Upper lobe of left lung (tissue), 6 donors: ENCODE measurements around the gene SMAD2. TPM values are rescaled to one million over a fixed set of nuclear protein-coding genes. Genes with fewer than 3 reads are reported as not detected.
A peak's percentile ranks its signal among the peaks of the same experiment; 100 is the strongest.
"Not testable (repeated sequence)": the region's sequence is repeated elsewhere in the genome, so short reads cannot be mapped to it uniquely, and the experiment has no call there.

Source experiments
- ATAC-seq, 2 donors: fragments of 200-7000 bp; cut with Tn5 transposase; one replicate each; pipeline ENCODE4 v1.9.1; 2022; ENCODE audit warnings: mild to moderate bottlenecking in 2 of 2, moderate library complexity in 2 of 2; ENCODE audit not compliant: low FRiP score in 2 of 2
- DNase-seq, 2 donors: peaks; one replicate each; pipeline ENCODE4 v3.0.0-alpha.2; 2019 to 2020
- H3K27ac ChIP-seq, 4 donors: fragments of 200-600 bp; sonication (generic); one replicate each; pipeline ENCODE4 v1.5.1; 2016 to 2019
- H3K27me3 ChIP-seq, 4 donors: fragments of 200-600 bp; sonication (generic); one replicate each; pipeline ENCODE4 v1.5.1; 2017 to 2019
- H3K36me3 ChIP-seq, 4 donors: fragments of 200-600 bp; sonication (generic); one replicate each; pipeline ENCODE4 v1.5.1; 2016 to 2019
- H3K4me1 ChIP-seq, 4 donors: fragments of 200-600 bp; sonication (generic); one replicate each; pipeline ENCODE4 v1.5.1; 2018 to 2019
- H3K4me3 ChIP-seq, 4 donors: fragments of 200-600 bp; sonication (generic); one replicate each; pipeline ENCODE4 v1.5.1; 2017 to 2019; ENCODE audit warnings: mild to moderate bottlenecking in 2 of 4, moderate library complexity in 1 of 4
- H3K9me3 ChIP-seq, 4 donors: fragments of 200-600 bp; sonication (generic); one replicate each; pipeline ENCODE4 v1.5.1; 2018 to 2019
- EP300 ChIP-seq, 4 donors: sonication (generic); formaldehyde crosslinking; IDR thresholded peaks; one replicate each; pipeline ENCODE4 v1.5.1; 2017; ENCODE audit warnings: antibody characterized with exemption in 4 of 4, control low read depth in 2 of 4
- POLR2A ChIP-seq, 4 donors: fragments of 450-650 bp; IDR thresholded peaks; one replicate each; pipeline ENCODE4 v1.5.1; 2016 to 2017; ENCODE audit warnings: antibody characterized with exemption in 4 of 4, mild to moderate bottlenecking in 2 of 4
- POLR2AphosphoS5 ChIP-seq, 2 donors: sonication (generic); formaldehyde crosslinking; IDR thresholded peaks; one replicate each; pipeline ENCODE4 v1.5.1; 2017; ENCODE audit warnings: antibody characterized with exemption in 2 of 2
- WGBS, 2 donors: methylation state at CpG; one replicate each; pipeline ENCODE4 v1.1.5; 2017 to 2018; 5-methylcytosine and 5-hydroxymethylcytosine counted together
- total RNA-seq, 6 donors: library from RNA; depleted of rRNA in 4 of 6; stranded (reverse); fragments of >200 nt in 4 of 6; gene quantifications; one replicate each; pipeline versions ENCODE4 v1.1.0 to v1.2.1, GENCODE V29; 2016 to 2021
- TF ChIP-seq, protein P1 (sequence below), 6 experiments: fragments of 450-650 bp in 4 of 6; fragments of 200-600 bp in 2 of 6; sonication (generic) in 2 of 6; IDR thresholded peaks; one replicate each; pipeline ENCODE4 v1.5.1; 2016 to 2019; ENCODE audit warnings: antibody characterized with exemption in 6 of 6
- donor health status: DM: no; HTN: no; CAD: no; lungs with moderate emphysema.
- donor health status: DM: no; HTN: yes; CAD: no; lungs with severe emphysema.

SMAD2 gene
- total RNA-seq, 6 donors from 2014 or later: 52.1 to 151 (median 97.8) TPM

DNA sequence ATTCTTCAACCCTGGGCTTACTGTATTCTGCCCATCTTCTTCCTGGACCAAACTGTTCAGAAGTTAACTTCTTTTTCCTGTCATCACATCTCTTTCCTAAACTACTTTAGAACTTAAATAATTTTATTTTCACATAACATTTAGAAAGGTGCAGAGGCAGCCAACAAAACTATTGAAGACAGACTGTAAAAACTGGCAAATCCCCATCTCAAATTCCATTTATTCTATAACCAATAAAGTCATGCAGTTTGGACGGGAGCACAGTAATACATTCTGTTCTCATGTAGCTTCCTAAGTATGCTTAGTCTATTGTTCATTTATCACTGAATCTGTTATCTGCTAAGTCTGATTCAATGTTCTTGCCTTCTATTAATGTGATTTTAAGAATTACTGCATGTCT is 99.1 kb downstream of the SMAD2 start:
- 75 to 81% methylated on average over 1 of the region's 1 CpG for WGBS, 2 donors
- no peak overlapping the region for H3K4me3 ChIP-seq
- no peak for DNase-seq
- H3K36me3 ChIP-seq: peaks cover 0 to 4% (median 0%) of the 10 kb centered on the region in 4 donors
- H3K27me3 ChIP-seq: no peaks in the 10 kb centered on the region
- TF ChIP-seq, protein P1, sequence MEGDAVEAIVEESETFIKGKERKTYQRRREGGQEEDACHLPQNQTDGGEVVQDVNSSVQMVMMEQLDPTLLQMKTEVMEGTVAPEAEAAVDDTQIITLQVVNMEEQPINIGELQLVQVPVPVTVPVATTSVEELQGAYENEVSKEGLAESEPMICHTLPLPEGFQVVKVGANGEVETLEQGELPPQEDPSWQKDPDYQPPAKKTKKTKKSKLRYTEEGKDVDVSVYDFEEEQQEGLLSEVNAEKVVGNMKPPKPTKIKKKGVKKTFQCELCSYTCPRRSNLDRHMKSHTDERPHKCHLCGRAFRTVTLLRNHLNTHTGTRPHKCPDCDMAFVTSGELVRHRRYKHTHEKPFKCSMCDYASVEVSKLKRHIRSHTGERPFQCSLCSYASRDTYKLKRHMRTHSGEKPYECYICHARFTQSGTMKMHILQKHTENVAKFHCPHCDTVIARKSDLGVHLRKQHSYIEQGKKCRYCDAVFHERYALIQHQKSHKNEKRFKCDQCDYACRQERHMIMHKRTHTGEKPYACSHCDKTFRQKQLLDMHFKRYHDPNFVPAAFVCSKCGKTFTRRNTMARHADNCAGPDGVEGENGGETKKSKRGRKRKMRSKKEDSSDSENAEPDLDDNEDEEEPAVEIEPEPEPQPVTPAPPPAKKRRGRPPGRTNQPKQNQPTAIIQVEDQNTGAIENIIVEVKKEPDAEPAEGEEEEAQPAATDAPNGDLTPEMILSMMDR (IDR thresholded peaks at IDR 0.05): no peak
- no peak for TF ChIP-seq POLR2AphosphoS5 (IDR thresholded peaks at IDR 0.05)
- H3K27ac ChIP-seq: no peak overlapping the region
- ATAC-seq: no peak
- peaks cover 0 to 9% (median 3%) of the 10 kb centered on the region in 4 donors for H3K4me1 ChIP-seq
- H3K9me3 ChIP-seq: no peaks in the 10 kb centered on the region

DNA sequence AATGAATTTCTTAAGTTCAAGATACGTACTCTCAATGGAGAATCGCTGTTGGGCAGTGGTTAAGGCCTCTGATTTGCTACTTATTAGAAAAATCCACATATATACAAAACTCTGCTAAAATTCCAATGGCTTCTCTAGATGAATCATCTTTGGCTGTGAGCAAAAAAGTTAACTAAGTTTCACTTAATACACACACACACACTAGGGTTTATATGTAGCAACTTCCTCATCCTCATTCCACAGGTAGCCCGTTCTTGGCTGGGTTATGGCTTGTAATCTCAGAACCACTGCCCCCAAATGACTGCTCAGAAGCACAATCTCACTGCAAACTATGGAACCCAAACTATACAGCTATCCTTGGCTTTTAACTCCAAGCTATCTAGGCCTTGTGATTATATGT is 99.7 kb downstream of the SMAD2 start:
- WGBS, 2 donors: 76 to 84% methylated on average over 3 of the region's 3 CpGs
- H3K9me3 ChIP-seq: no peaks in the 10 kb centered on the region
- peaks cover 0 to 9% (median 5%) of the 10 kb centered on the region in 4 donors for H3K4me1 ChIP-seq
- H3K36me3 ChIP-seq: peaks cover 0 to 4% (median 0%) of the 10 kb centered on the region in 4 donors
- ATAC-seq: peak in 1 of 2 donors; percentile 59
- H3K27ac ChIP-seq: no peak overlapping the region
- TF ChIP-seq, protein P1 (IDR thresholded peaks at IDR 0.05): no peak
- TF ChIP-seq POLR2AphosphoS5 (IDR thresholded peaks at IDR 0.05) (no peak), POLR2A (IDR thresholded peaks at IDR 0.05) (no peak), EP300 (IDR thresholded peaks at IDR 0.05) (no peak)
- DNase-seq: no peak
- H3K4me3 ChIP-seq: no peak overlapping the region
- H3K27me3 ChIP-seq: no peaks in the 10 kb centered on the region

DNA sequence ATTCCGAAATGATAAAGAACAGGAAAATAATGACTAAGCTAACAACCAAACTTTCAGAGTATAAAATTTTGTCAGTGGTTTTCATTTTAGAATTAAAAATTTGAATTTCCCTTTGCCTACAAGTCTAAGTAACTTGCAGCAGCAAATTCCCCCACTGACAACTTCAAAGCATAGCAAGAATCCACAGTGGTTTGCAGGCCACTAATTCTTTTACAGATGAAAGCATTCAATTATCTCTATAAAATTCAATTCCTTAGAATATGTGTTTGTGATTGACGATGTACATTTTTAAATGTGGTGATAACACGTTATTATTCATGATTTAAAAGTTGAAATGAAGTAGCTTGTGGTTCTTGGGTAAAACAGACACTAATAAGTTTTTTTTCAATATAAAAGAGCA is 100.6 kb downstream of the SMAD2 start:
- ATAC-seq: no peak
- DNase-seq: no peak
- no peaks in the 10 kb centered on the region for H3K27me3 ChIP-seq
- H3K27ac ChIP-seq: no peak overlapping the region
- no peak overlapping the region for H3K4me3 ChIP-seq
- H3K4me1 ChIP-seq: peaks cover 0 to 14% (median 7%) of the 10 kb centered on the region in 4 donors
- no peak for TF ChIP-seq EP300 (IDR thresholded peaks at IDR 0.05)
- TF ChIP-seq, protein P1 (IDR thresholded peaks at IDR 0.05): no peak
- peaks cover 0 to 4% (median 2%) of the 10 kb centered on the region in 4 donors for H3K36me3 ChIP-seq
- 88 to 90% methylated on average over 3 of the region's 3 CpGs for WGBS, 2 donors
- no peaks in the 10 kb centered on the region for H3K9me3 ChIP-seq

DNA sequence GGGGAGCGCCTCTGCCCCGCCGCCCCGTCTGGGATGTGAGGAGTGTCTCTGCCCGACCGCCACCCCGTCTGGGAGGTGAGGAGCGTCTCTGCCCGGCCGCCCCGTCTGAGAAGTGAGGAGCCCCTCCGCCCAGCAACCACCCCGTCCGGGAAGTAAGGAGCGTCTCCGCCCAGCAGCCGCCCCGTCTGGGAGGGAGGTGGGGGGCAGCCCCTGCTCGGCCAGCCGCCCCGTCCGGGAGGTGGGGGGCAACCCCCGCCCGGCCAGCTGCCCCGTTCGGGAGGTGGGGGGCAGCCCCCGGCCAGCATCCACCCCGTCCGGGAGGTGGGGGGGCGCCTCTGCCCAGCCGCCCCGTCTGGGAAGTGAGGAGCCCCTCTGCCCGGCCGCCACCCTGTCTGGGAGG is 102.4 kb downstream of the SMAD2 start:
- not testable (repeated sequence) for ATAC-seq, H3K27me3 ChIP-seq, DNase-seq, H3K36me3 ChIP-seq, H3K4me3 ChIP-seq, H3K9me3 ChIP-seq
- Histone ChIP-seq H3K27ac (peak overlapping the region in 1 of 4 donors; percentile 56), H3K4me1 (peaks cover 0 to 14% (median 7%) of the 10 kb centered on the region in 4 donors)
- 95 to 98% methylated on average over 16 to 20 of the region's 34 CpGs for WGBS, 2 donors

DNA sequence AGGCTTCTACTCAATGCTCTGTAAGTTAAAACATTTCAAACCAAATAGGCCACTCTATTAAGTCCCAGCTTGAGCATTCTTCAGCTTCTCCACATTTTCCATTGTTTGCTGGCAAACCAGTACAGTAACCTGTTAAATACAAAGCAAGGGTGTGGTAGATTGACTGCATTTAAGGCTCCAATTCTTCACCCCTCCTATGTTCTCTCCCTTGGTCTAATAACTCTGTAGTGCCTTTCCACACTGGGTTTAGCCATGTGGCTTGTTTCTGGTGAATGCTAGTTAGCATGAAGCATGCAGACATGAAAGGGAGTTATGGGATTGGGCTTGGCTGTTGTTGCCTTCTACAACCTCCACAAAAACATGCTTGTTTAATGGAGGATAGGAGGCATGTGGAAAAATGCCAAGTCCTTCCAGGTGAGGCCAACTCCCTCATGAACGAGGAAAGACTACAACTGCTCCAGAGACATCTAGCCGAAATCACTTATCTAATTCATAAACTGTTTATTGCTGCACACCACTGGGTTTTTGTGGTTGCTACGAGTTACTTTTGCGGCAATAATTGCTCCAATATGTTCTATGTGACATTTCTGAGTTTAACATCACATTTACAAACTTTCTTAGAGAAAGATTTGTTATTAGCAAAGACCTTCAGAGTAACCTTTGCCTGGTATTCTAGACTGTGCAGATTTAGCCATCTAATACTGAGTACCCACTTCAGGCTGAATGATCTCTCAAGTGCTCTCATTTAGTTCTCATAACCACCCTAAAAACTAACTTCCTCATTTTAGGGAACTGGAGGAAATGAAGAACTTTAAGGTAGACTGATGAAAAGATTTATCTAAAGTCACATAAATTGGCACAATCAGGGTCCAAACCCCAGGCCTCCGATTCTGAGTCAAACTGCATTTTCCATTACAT is 104.0 kb downstream of the SMAD2 start:
- ATAC-seq: peak; percentile 41 to 80
- TF ChIP-seq POLR2AphosphoS5 (IDR thresholded peaks at IDR 0.05) (no peak), POLR2A (IDR thresholded peaks at IDR 0.05) (no peak), EP300 (IDR thresholded peaks at IDR 0.05) (no peak)
- TF ChIP-seq, protein P1 (IDR thresholded peaks at IDR 0.05): no peak
- peaks cover 0 to 4% (median 2%) of the 10 kb centered on the region in 4 donors for H3K36me3 ChIP-seq
- H3K27me3 ChIP-seq: no peaks in the 10 kb centered on the region
- no peak for DNase-seq
- peak overlapping the region in 2 of 4 donors; percentile 1 to 70 for H3K27ac ChIP-seq
- H3K4me3 ChIP-seq: no peak overlapping the region
- peaks cover 0 to 18% (median 7%) of the 10 kb centered on the region in 4 donors for H3K4me1 ChIP-seq
- 57 to 66% methylated on average over 5 of the region's 5 CpGs for WGBS, 2 donors
- no peaks in the 10 kb centered on the region for H3K9me3 ChIP-seq
